GM19452 (cell line): Measurements from ENCODE around the gene PRC1.
A peak's percentile ranks its signal among the peaks of the same experiment; 100 is the strongest.

Source experiments
- ATAC-seq: cut with Tn5 transposase; IDR thresholded peaks from one replicate; pipeline ENCODE4 v1.9.1; 2021; ENCODE audit not compliant: unreplicated experiment

The PRC1 gene

GRCh38 chr15:90990446-90990845 lies 3.9 kb downstream of the PRC1 start:
- no peak for ATAC-seq

GRCh38 chr15:90989040-90989768 lies 5.1 kb downstream of the PRC1 start:
- no peak for ATAC-seq

GRCh38 chr15:90988296-90988695 lies 6.0 kb downstream of the PRC1 start:
- ATAC-seq, result no peak

GRCh38 chr15:90987561-90988141 lies 6.7 kb downstream of the PRC1 start:
- no peak for ATAC-seq

GRCh38 chr15:90986790-90987507 lies 7.4 kb downstream of the PRC1 start:
- peak; percentile 50 for ATAC-seq

GRCh38 chr15:90982135-90982534 lies 12.2 kb downstream of the PRC1 start:
- ATAC-seq, result peak; percentile 53

- peak; percentile 73 for ATAC-seq
Observed at GRCh38 chr15:90981681-90982080, 12.7 kb downstream of the PRC1 start.

- ATAC-seq, result no peak
Observed at GRCh38 chr15:90979582-90979981, 14.8 kb downstream of the PRC1 start.

- no peak for ATAC-seq
Observed at GRCh38 chr15:90974216-90974615, 20.1 kb downstream of the PRC1 start.

GRCh38 chr15:90972133-90972532 lies 22.2 kb downstream of the PRC1 start:
- no peak for ATAC-seq

- no peak for ATAC-seq
Observed at GRCh38 chr15:90970274-90970673, 24.1 kb downstream of the PRC1 start.

- ATAC-seq, result no peak
Observed at GRCh38 chr15:90968434-90968833, 25.9 kb downstream of the PRC1 start.

GRCh38 chr15:90967206-90967605 lies 27.1 kb downstream of the PRC1 start:
- no peak for ATAC-seq

- no peak for ATAC-seq
Observed at GRCh38 chr15:90966262-90966661, 28.1 kb downstream of the PRC1 start.

GRCh38 chr15:90962021-90962420 lies 32.3 kb downstream of the PRC1 start:
- no peak for ATAC-seq

GRCh38 chr15:90960298-90961091 lies 33.8 kb downstream of the PRC1 start:
- no peak for ATAC-seq

- ATAC-seq, result no peak
Observed at GRCh38 chr15:90959894-90960293, 34.4 kb downstream of the PRC1 start.

GRCh38 chr15:90959028-90959595 lies 35.2 kb downstream of the PRC1 start:
- ATAC-seq, result no peak

GRCh38 chr15:90957791-90958190 lies 36.5 kb downstream of the PRC1 start:
- no peak for ATAC-seq

GRCh38 chr15:90957031-90957790 lies 37.1 kb downstream of the PRC1 start:
- no peak for ATAC-seq
